RWPE1 (cell line): ENCODE measurements around the gene MSI1.

ENCODE experiments used
- CTCF ChIA-PET: fragments of 350-600 bp; sonication (Branson Sonifier 250); formaldehyde crosslinking; extraction: SDS; loops from one replicate; lab custom pipeline; 2021; lab: Yijun Ruan, JAX
- POLR2A ChIA-PET: fragments of 400-600 bp; formaldehyde crosslinking; extraction: SDS; loops from one replicate; lab custom pipeline; 2020; ENCODE audit warnings: antibody characterized with exemption; ENCODE audit not compliant: low non-redundant PET; lab: Yijun Ruan, JAX
- DNase-seq: peaks from one replicate; pipeline ENCODE4 v3.0.0; 2012; ENCODE audit warnings: low spot score
- H3K27ac ChIP-seq: fragments of 450-650 bp; 2 replicates; pipeline ENCODE4 v1.5.1; 2017
- CTCF ChIP-seq: fragments of 450-650 bp; conservative IDR thresholded peaks from 2 replicates; pipeline ENCODE4 v1.5.1; 2017; ENCODE audit warnings: low read depth, mild to moderate bottlenecking

Gene MSI1

GRCh38 chr12:120361506-120362208 is 7.3 kb downstream of the MSI1 start:
- DNase-seq, result peak; percentile 29
- ChIA-PET POLR2A (no interaction called here), CTCF (no interaction called here)
- no peak for TF ChIP-seq CTCF
- H3K27ac ChIP-seq, result no peak overlapping the region

GRCh38 chr12:120359128-120359527 is 9.8 kb downstream of the MSI1 start:
- POLR2A ChIA-PET, result no interaction called here
- no peak overlapping the region for H3K27ac ChIP-seq
- TF ChIP-seq CTCF, result no peak
- CTCF ChIA-PET, result no interaction called here
- DNase-seq, result no peak

- CTCF ChIA-PET, result interaction anchor here (1.9 kb wide), 1 partner anchor 71 kb away, joined by 8 read pairs; no protein-coding TSS in a partner anchor
- DNase-seq, result no peak
- POLR2A ChIA-PET, result no interaction called here
- TF ChIP-seq CTCF, result no peak
- H3K27ac ChIP-seq, result no peak overlapping the region
Observed at GRCh38 chr12:120358412-120359100, 10.4 kb downstream of the MSI1 start.

GRCh38 chr12:120357104-120357503 is 11.9 kb downstream of the MSI1 start:
- no peak for TF ChIP-seq CTCF
- no peak for DNase-seq
- CTCF ChIA-PET, result interaction anchor here (0.6 to 1.9 kb wide), 6 partner anchors 10 to 152 kb away, joined by 3 to 8 read pairs (median 5); partner anchors contain the start of gene SIRT4
- POLR2A ChIA-PET, result no interaction called here
- no peak overlapping the region for H3K27ac ChIP-seq

GRCh38 chr12:120356567-120357030 is 12.4 kb downstream of the MSI1 start:
- CTCF ChIA-PET, result interaction anchor here (0.7 to 1.9 kb wide), 5 partner anchors 11 to 153 kb away, joined by 3 to 8 read pairs (median 5); partner anchors contain the start of gene SIRT4
- POLR2A ChIA-PET, result interaction anchor here (0.5 kb wide), 1 partner anchor 15 kb away, joined by 3 read pairs; no protein-coding TSS in a partner anchor
- no peak overlapping the region for H3K27ac ChIP-seq
- peak; percentile 88 for TF ChIP-seq CTCF
- DNase-seq, result peak; percentile 94

- no peak for DNase-seq
- CTCF ChIA-PET, result interaction anchor here (0.6 to 2.3 kb wide), 4 partner anchors 14 to 76 kb away, joined by 3 to 10 read pairs (median 4); no protein-coding TSS in a partner anchor
- no peak for TF ChIP-seq CTCF
- no peak overlapping the region for H3K27ac ChIP-seq
- POLR2A ChIA-PET, result no interaction called here
Observed at GRCh38 chr12:120353556-120354317, 15.2 kb downstream of the MSI1 start.
